HG03159 (cell line): ENCODE results near the gene GRIK2.

ENCODE experiments used
- ATAC-seq: cut with Tn5 transposase; IDR thresholded peaks from one replicate; pipeline ENCODE4 v1.9.1; 2021; ENCODE audit warnings: mild to moderate bottlenecking, moderate library complexity; ENCODE audit not compliant: unreplicated experiment

GRIK2 gene

DNA sequence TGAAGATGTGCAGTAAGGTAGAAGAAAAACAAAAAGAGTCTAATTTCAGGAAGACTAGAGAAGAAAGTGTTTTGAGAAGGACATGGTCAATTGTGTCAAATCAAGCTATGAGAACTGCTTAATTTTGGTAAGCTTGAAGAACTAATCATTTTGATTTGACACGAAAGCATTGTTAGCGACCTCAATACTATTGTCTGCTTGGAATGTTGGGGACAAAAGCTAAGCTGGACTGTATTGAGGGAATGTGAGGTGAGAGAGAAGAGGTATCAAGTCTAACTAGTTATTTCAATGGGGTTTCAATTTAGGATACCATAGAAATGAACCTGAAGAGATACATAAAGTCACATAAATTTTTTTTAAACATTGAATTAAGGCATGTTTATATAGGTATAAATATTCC, 309.8 kb downstream of the GRIK2 start:
- ATAC-seq, result no peak

DNA sequence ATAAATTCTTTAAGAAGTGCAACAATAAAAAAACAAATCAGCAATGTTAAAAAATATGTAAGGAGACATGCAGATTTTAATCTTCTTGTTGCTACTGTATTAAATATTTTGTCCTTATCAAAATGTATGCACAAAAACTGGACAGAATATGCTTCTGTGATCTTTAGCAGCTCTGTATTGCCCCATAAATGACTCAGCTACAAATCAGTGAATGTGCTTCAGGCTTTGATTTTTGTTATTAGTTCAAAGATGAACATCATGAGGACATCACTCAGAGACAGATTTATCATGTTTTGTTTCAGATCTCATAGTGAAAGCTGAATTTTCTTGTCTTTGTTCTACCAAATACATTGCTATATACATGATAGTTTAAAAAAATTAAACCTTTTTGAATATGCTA, 312.4 kb downstream of the GRIK2 start:
- ATAC-seq, result no peak

GRCh38 chr6:101706576-101706975, 313.1 kb downstream of the GRIK2 start:
- no peak for ATAC-seq

DNA sequence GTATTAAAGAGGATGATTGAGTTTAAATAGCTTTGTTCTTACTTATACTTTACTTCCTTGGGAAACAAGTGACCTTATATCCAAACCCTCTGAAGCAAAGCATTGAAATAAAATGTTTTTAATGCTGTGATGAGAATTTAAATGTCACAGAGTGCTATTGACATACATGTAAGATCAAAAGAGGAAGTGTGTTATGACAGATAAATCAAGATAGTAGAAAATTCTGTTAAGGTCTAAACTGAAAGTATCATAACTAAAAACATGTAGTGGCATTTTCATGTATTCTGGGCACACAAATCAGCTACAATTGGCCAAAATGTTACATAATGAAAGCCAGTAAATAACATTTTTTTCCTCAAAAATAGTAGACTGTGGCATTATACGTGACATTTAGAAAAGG, 318.0 kb downstream of the GRIK2 start:
- no peak for ATAC-seq

DNA sequence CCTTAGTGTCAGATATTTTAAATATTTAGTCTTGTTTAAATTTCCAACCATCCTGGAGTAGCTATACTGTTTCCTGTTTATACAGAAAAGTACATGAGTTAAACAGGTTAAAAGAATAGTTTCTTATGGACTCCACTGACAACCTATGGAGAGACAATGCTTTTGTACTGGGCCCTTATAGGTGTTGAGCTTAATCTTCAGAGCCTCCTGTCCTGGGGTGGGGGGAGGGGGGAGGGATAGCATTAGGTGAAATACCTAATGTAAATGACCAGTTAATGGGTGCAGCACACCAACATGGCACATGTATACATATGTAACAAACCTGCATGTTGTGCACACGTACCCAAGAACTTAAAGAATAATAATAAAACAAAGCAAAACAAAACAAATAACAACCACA, 322.9 kb downstream of the GRIK2 start:
- no peak for ATAC-seq

GRCh38 chr6:101716810-101717209, 323.3 kb downstream of the GRIK2 start:
- no peak for ATAC-seq

GRCh38 chr6:101719521-101719920, 326.0 kb downstream of the GRIK2 start:
- no peak for ATAC-seq

- ATAC-seq, result no peak
Measured at GRCh38 chr6:101722471-101722870, 329.0 kb downstream of the GRIK2 start.

GRCh38 chr6:101722991-101723579, 329.6 kb downstream of the GRIK2 start:
- no peak for ATAC-seq

DNA sequence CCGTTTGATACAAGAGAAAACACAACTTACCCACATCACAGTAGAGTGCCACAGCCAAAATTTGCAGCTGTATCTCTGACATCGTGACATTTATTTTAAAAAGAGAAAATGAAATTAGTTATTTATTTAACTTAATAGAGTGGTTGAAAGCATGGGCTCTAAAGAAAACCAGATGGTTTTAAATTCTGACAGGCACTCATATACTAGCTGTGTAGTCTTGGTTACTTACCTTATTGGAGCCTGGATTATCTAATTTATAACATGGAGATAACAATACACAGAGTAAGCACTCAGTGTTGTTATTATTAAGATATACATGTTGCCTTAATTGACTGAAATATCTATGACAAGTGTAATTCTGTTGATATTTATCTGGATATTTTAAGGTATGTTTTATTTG, 334.9 kb downstream of the GRIK2 start:
- ATAC-seq, result no peak

DNA sequence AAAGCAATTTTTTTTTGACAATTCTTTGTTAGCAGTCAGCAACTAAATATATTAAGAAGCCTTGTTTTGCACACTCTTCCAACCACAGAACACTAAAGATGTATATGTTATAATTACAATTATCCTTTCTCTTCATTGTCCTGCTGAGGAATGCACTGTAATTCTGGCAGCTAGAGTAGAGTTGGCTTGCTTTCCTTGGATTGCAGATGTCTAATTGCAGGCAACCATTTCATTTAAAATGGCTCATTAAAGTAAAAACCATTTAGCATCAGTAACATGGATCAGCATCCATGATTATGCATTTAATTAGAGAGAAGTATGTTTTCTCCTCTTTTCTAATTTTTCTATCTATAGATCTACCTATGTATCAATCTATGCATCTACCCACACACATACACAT, 335.4 kb downstream of the GRIK2 start:
- no peak for ATAC-seq

DNA sequence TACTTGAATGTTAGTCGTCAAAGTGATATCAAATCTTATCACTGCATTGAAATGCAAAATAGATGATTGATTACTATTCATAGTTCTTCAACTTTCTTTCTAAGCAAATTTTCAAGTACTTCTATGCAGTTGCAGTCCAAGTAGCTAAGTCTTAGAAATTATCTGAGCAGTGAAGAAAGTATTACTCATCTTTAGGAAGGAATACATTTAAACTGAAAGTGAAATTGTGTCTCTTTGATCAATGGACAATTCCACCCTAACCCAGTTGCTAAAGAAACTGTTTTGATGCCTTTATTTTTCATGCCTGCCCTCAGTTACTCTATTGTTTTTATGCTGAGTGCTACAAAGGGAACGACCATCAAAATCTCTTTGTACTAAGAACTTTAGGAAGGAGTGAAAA, 337.4 kb downstream of the GRIK2 start:
- no peak for ATAC-seq

DNA sequence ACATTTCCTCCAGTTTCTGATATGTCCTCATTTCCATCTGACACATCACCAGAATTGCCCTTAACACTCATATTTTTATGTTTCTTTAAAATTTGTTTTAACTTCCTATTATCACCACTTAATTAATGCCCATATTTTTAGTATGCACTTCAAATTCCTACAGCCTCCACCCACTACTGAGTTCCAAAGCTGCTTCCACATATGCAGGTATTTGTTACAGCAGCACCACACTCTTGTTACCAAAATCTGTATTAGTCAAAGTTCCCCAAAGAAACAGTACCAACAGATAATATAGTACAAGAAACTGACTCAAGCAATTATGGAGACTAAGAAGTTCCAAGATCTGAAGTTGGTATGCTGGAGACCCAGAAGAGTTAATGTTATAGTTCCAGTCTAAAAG, 340.4 kb downstream of the GRIK2 start:
- ATAC-seq, result no peak

- ATAC-seq, result no peak
Measured at GRCh38 chr6:101738481-101738880, 345.0 kb downstream of the GRIK2 start.

DNA sequence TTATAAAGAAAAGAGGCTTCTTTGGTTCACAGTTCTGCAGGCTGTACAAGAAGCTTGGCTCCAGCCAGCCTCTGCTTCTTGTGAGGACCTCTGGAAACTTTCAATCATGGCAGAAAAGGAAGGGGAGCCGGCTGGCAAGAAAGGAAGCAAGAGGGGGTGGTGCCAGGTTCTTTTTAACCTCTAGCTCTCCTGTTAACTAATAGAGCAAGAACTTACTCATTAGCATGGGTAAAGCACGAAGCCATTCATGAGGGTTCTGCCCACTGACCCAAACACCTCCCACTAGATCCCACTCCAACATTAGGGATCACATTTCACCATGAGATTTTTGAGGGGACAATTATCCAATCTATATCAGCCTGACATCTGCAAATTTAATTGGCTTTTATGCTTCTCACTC, 347.1 kb downstream of the GRIK2 start:
- ATAC-seq, result no peak

DNA sequence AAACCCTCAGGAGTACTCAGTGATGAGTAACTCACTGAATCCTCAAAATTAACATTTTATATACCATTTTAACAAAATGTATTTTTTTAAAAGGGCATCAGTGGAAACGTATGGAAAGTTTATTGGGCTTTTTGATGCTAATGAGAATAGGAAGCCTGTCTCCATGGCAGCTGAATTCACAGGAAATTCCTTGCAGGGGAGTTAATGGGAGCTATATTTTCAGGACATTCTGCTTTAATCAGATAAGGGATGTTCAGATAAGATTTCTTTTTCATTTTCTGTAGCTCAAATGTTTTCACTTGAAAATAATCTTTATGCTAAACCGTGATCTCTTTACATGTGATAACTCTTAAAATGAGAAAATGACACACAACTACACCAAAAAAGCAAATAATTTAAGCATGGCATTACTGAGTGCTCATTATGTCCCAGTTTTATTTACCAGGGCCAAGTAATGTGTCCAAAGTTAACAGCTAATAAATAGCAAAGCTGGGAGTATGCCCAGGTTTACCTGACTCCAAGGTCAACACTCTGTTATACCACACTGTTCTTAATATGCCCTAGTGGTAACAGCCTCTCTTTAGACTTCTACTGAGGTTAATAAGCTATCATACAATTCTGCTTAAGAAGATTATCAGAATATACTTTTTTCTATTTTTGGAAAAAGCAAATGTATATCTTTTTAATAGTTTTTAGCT, 348.1 kb downstream of the GRIK2 start:
- no peak for ATAC-seq

DNA sequence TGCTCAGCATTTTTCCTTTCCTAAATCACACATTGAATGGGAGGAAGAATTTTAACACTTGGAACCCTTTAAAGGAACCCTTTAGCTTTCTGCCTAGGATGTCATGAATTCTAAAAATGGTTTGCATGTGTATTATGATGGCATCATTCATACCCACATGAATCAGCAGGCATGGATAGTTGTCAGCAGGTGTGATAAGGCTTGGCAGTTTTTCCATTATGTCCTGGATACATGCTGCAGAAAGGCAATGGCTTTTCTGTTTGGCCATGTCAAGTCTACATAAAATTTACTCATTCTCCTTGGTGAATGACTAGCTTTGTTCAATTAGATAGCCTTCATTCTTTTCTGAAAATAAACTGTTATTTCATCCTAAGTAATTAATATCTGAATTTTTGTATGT, 353.7 kb downstream of the GRIK2 start:
- ATAC-seq, result no peak

DNA sequence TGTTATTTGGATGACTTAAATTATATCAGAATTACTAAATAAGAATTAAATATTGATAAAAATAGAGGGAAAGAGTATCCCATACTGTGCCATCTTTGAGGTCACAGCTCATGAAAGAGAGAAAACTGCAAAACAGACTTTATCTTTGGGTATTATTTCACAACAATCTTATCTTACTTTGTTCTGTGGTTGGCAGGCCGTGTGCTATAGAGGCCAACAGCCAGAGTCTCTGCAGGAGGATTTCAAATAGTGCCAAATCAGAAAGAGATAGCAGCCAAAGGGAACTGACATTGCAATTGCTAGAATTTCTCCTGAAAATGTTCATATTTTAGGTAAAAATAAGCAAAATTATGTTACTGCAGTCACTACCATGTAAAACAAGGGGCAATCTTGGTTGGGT, 354.2 kb downstream of the GRIK2 start:
- ATAC-seq, result no peak

GRCh38 chr6:101755931-101756330, 362.4 kb downstream of the GRIK2 start:
- no peak for ATAC-seq

DNA sequence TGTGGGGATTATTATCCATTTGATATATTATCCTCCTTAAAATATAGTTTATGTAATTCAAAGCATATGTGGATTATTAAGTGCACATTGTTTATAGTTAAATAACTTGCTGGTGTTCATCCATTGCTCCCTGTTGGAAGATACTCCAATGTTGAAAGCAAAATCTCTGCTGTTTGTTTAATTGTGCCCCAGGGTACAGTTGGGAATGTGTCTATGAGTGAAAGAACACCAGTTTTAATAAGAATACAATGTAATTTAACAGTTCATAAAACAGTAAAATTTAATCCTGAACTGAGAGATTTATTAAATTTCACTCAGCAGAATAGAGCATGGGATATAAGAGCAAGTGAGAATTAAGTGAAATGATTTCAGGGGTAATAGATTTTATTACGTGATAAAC, 364.9 kb downstream of the GRIK2 start:
- ATAC-seq, result no peak

DNA sequence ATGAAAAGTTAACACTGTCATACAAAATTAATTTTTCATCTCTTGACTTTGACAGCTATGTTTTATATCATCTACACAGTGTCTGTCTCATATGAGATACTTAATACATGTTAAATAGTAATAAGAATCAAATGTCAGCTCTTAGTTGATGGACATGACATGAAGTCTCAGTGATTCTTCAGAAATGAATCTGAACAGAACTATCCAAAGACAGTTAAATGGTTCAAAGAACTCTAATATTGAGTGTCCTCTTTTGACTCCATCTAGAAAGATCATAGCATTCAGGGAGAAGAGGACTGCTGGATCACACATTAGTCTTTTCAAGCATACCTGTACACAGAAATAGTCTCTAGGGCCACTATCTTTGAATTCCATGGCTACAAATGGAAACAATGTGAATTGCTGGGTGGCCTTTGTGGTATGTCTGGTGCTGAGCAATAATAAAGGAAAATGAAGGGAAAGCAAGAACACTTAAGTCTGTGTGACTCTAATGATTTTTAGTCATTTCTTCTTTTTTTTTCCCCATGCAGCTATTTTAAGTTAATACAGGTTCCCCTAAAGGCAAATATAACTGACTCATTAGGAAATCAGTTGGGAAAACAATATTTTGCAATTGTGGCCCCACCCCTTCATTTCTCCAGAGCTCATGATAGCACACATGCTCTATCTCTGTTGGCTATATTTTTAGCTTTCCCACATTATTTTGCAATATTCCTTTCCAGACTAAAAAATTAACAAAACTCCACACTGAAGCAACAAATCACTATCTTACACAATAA, 367.5 kb downstream of the GRIK2 start:
- no peak for ATAC-seq

DNA sequence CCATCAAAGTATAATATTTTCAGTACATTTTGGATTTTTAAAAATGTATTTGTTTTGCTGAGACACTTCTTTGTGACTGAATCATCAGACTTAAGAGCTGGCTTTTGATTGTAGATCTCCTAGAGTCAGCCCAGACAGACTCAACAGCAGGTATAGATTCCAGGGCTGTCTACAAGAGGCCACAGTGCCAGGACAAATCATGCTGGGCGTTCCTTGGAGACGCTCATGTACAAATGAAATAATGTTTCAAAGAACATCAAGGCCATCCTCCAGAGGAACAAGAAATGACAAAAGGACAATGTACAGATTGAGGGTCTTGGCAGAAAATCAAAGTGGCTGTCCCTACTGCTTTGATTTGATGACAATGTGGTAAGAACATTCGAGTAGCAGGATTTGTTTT, 369.3 kb downstream of the GRIK2 start:
- no peak for ATAC-seq
